ENCODE data around the gene CFAP97D2.

The CFAP97D2 gene

GRCh38 chr13:114200399-114200911 lies 21.4 kb downstream of the CFAP97D2 start:
- no peak for DNase-seq (ENCODE audit: low read depth)

GRCh38 chr13:114202581-114202980 lies 23.5 kb downstream of the CFAP97D2 start:
- no peak for DNase-seq (ENCODE audit: low read depth)

GRCh38 chr13:114203536-114203935 lies 24.5 kb downstream of the CFAP97D2 start:
- no peak for DNase-seq (ENCODE audit: low read depth)

- no peak for DNase-seq (ENCODE audit: low read depth)
Measured at GRCh38 chr13:114204894-114205293, 25.8 kb downstream of the CFAP97D2 start.

- no peak for DNase-seq (ENCODE audit: low read depth)
Measured at GRCh38 chr13:114208134-114208533, 29.1 kb downstream of the CFAP97D2 start.

- no peak for DNase-seq (ENCODE audit: low read depth)
Measured at GRCh38 chr13:114211446-114212157, 32.5 kb downstream of the CFAP97D2 start.

- DNase-seq (ENCODE audit: low read depth), result no peak
Measured at GRCh38 chr13:114212158-114212495, 33.1 kb downstream of the CFAP97D2 start.

GRCh38 chr13:114213980-114214379 lies 34.9 kb downstream of the CFAP97D2 start:
- no peak for DNase-seq (ENCODE audit: low read depth)

- no peak for DNase-seq (ENCODE audit: low read depth)
Measured at GRCh38 chr13:114219392-114219791, 40.3 kb downstream of the CFAP97D2 start.

- no peak for DNase-seq (ENCODE audit: low read depth)
Measured at GRCh38 chr13:114222461-114222968, 43.5 kb downstream of the CFAP97D2 start.

GRCh38 chr13:114224201-114224600 lies 45.1 kb downstream of the CFAP97D2 start:
- DNase-seq (ENCODE audit: low read depth), result no peak

- DNase-seq (ENCODE audit: low read depth), result no peak
Measured at GRCh38 chr13:114225610-114226009, 46.6 kb downstream of the CFAP97D2 start.

GRCh38 chr13:114226088-114226487 lies 47.0 kb downstream of the CFAP97D2 start:
- DNase-seq (ENCODE audit: low read depth), result no peak

GRCh38 chr13:114226699-114227323 lies 47.8 kb downstream of the CFAP97D2 start:
- DNase-seq (ENCODE audit: low read depth), result peak; percentile 36

GRCh38 chr13:114227528-114227927 lies 48.5 kb downstream of the CFAP97D2 start:
- no peak for DNase-seq (ENCODE audit: low read depth)

- no peak for DNase-seq (ENCODE audit: low read depth)
Measured at GRCh38 chr13:114228176-114228575, 49.1 kb downstream of the CFAP97D2 start.

GRCh38 chr13:114229506-114229905 lies 50.4 kb downstream of the CFAP97D2 start:
- DNase-seq (ENCODE audit: low read depth), result no peak

- no peak for DNase-seq (ENCODE audit: low read depth)
Measured at GRCh38 chr13:114230117-114230516, 51.1 kb downstream of the CFAP97D2 start.

- no peak for DNase-seq (ENCODE audit: low read depth)
Measured at GRCh38 chr13:114230575-114230974, 51.5 kb downstream of the CFAP97D2 start.

- no peak for DNase-seq (ENCODE audit: low read depth)
Measured at GRCh38 chr13:114231886-114232285, 52.8 kb downstream of the CFAP97D2 start.

- no peak for DNase-seq (ENCODE audit: low read depth)
Measured at GRCh38 chr13:114234266-114234644, 55.2 kb downstream of the CFAP97D2 start.

- peak; percentile 68 for DNase-seq (ENCODE audit: low read depth)
Measured at GRCh38 chr13:114234645-114235421, 55.8 kb downstream of the CFAP97D2 start, which contains the start of gene CDC16. Gene CDC16 (plus strand): TSS chr13:114234897. CDS start chr13:114235085, 188 bp downstream.

- no peak for DNase-seq (ENCODE audit: low read depth)
Measured at GRCh38 chr13:114235697-114236096, 56.6 kb downstream of the CFAP97D2 start.

Measured in HS-27A (cell line).